DND-41 (cell line): ENCODE results near the gene CADPS.

ENCODE experiments used
- CTCF ChIP-seq: IDR thresholded peaks from 2 replicates; pipeline ENCODE4 v1.5.1; 2012; ENCODE audit warnings: borderline replicate concordance, low read length, moderate library complexity, mild to moderate bottlenecking; ENCODE audit not compliant: poor library complexity, severe bottlenecking; ENCODE audit errors: extremely low read depth
- EZH2 ChIP-seq: IDR thresholded peaks from 3 replicates; pipeline ENCODE4 v1.6.1; 2012; ENCODE audit warnings: borderline replicate concordance, low read depth, mild to moderate bottlenecking, moderate library complexity, low read length, inconsistent platforms; ENCODE audit not compliant: severe bottlenecking

DNA sequence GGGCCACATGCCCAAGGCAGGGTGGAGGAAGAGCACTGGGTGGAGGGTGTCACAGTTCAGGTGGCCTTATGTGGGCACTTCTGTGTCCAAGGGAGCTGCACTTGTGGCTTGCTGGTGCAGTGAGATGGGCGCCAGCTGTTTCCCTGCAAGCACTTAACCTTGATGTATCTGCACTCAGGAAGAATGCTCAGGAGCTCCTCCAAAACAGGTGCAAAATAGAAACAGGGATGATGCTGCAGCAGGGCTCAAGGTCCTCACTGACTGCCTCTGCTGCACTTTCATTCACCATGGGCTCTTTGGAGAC, 151.3 kb downstream of the CADPS start:
- TF ChIP-seq CTCF, result no peak
- no peak for TF ChIP-seq EZH2
